Esophagus muscularis mucosa (tissue), 4 donors: ENCODE data around the gene FBXL7. TPM values are rescaled to one million over a fixed set of nuclear protein-coding genes. Genes with fewer than 3 reads are reported as not detected.

ENCODE experiments used
- DNase-seq: peaks from one replicate; pipeline ENCODE4 v3.0.0-alpha.2; 2017; ENCODE audit errors: extremely low spot score
- H3K27ac ChIP-seq, 4 donors: fragments of 200-600 bp; sonication (generic); replicated peaks in 1 of 4; 1 replicate in 3 of 4; 2 replicates in 1 of 4; pipeline ENCODE4 v1.5.1; 2016 to 2019; ENCODE audit warnings: mild to moderate bottlenecking in 1 of 4
- H3K27me3 ChIP-seq, 4 donors: fragments of 200-600 bp; sonication (generic); one replicate each; pipeline versions ENCODE4 v1.5.1 to v1.6.0; 2016 to 2019
- H3K36me3 ChIP-seq, 4 donors: fragments of 200-600 bp; sonication (generic); one replicate each; pipeline ENCODE4 v1.5.1; 2016 to 2019
- H3K4me1 ChIP-seq, 4 donors: fragments of 200-600 bp; sonication (generic); one replicate each; pipeline ENCODE4 v1.5.1; 2016 to 2019
- H3K4me3 ChIP-seq, 4 donors: fragments of 200-600 bp; sonication (generic); 1 replicate in 2 of 4; 2 replicates in 2 of 4; pipeline ENCODE4 v1.5.1; 2016 to 2019; ENCODE audit warnings: mild to moderate bottlenecking in 4 of 4, moderate library complexity in 1 of 4
- H3K9me3 ChIP-seq, 4 donors: fragments of 200-600 bp; sonication (generic); 1 replicate in 3 of 4; 2 replicates in 1 of 4; pipeline ENCODE4 v1.5.1; 2016 to 2019
- EP300 ChIP-seq: sonication (generic); formaldehyde crosslinking; IDR thresholded peaks from one replicate; pipeline ENCODE4 v1.6.1; 2017; ENCODE audit warnings: antibody characterized with exemption
- POLR2A ChIP-seq: fragments of 450-650 bp; IDR thresholded peaks from one replicate; pipeline ENCODE4 v1.6.1; 2017; ENCODE audit warnings: antibody characterized with exemption, moderate library complexity, mild to moderate bottlenecking, low read depth
- POLR2AphosphoS5 ChIP-seq, 2 donors: sonication (generic); formaldehyde crosslinking; IDR thresholded peaks; one replicate each; pipeline ENCODE4 v1.6.1; 2017; ENCODE audit warnings: antibody characterized with exemption in 2 of 2
- WGBS: methylation state at CpG from one replicate; pipeline ENCODE4 v1.1.5; 2018; 5-methylcytosine and 5-hydroxymethylcytosine counted together
- intact Hi-C: fragments of 100-400 bp; cut with DNase I; formaldehyde crosslinking; loops from one replicate; pipeline ENCODE4 v1.15.1; 2023
- total RNA-seq, 4 donors: library from RNA; depleted of rRNA; stranded (reverse); fragments of >200 nt; gene quantifications; one replicate each; pipeline versions ENCODE4 v1.1.0 to v1.2.1, GENCODE V29; 2016
- TF ChIP-seq, protein P1 (sequence below), 3 experiments: fragments of 200-600 bp in 2 of 3; fragments of 450-650 bp in 1 of 3; sonication (generic) in 2 of 3; IDR thresholded peaks; one replicate each; pipeline ENCODE4 v1.5.1; 2017 to 2019; ENCODE audit warnings: antibody characterized with exemption in 3 of 3, mild to moderate bottlenecking in 2 of 3, moderate library complexity in 1 of 3

FBXL7 gene
- total RNA-seq, 4 donors from 2014 or later: 25.7 to 37.7 (median 27.6) TPM

DNA sequence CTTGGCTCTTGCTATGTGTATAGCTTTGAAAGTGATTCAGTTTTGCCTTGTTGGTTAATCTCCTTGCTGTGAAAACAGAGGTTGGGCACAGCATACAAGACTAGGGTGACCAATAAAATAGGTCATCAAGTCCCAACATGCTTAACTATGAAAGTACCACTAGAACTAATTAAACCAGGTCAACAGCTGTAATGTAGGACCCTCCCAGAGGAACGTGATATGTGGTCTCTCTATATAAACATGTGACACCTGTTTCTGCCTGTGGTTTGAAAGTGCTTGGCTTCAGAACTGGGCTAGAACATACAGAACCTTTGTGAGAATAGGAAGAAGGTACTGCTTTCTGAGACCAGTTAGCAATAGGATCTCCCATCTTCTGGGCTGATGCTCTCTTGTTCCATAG lies 297.1 kb downstream of the FBXL7 start:
- peaks cover 23 to 38% (median 27%) of the 10 kb centered on the region in 4 donors for H3K4me1 ChIP-seq
- no peaks in the 10 kb centered on the region for H3K9me3 ChIP-seq
- H3K4me3 ChIP-seq: no peak overlapping the region
- intact Hi-C loops: no loop called here
- no peaks in the 10 kb centered on the region for H3K27me3 ChIP-seq
- WGBS: 91% methylated on average over 1 of the region's 1 CpG
- no peak for DNase-seq
- no peak overlapping the region for H3K27ac ChIP-seq
- H3K36me3 ChIP-seq: no peaks in the 10 kb centered on the region
- TF ChIP-seq POLR2AphosphoS5 (IDR thresholded peaks at IDR 0.05) (no peak), EP300 (no peak), POLR2A (no peak)
- TF ChIP-seq, protein P1, sequence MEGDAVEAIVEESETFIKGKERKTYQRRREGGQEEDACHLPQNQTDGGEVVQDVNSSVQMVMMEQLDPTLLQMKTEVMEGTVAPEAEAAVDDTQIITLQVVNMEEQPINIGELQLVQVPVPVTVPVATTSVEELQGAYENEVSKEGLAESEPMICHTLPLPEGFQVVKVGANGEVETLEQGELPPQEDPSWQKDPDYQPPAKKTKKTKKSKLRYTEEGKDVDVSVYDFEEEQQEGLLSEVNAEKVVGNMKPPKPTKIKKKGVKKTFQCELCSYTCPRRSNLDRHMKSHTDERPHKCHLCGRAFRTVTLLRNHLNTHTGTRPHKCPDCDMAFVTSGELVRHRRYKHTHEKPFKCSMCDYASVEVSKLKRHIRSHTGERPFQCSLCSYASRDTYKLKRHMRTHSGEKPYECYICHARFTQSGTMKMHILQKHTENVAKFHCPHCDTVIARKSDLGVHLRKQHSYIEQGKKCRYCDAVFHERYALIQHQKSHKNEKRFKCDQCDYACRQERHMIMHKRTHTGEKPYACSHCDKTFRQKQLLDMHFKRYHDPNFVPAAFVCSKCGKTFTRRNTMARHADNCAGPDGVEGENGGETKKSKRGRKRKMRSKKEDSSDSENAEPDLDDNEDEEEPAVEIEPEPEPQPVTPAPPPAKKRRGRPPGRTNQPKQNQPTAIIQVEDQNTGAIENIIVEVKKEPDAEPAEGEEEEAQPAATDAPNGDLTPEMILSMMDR (IDR thresholded peaks at IDR 0.05): no peak

GRCh38 chr5:15798006-15798405 lies 298.0 kb downstream of the FBXL7 start:
- TF ChIP-seq EP300: no peak
- TF ChIP-seq POLR2AphosphoS5 (IDR thresholded peaks at IDR 0.05): no peak
- no peak for TF ChIP-seq POLR2A
- TF ChIP-seq, protein P1 (IDR thresholded peaks at IDR 0.05): no peak
- intact Hi-C loops: no loop called here

DNA sequence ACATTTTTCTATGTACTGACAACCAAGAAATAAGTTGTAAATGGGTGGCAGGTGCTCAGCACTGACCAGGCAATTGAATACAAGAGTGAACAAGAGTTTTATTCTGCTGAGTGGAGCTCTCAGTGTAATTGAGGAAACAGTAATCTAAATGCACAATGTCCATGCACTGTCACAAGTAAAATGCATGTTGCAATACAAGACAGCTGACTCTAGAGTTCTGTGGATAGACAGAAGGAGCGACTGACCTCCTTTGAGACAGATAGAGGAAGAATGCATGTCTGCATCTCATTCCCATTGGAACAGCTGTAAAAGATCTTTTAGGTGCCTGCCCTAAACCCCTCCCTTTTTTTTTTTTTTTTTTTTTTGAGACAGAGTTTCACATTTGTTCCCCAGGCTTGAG lies 299.0 kb downstream of the FBXL7 start:
- no peaks in the 10 kb centered on the region for H3K27me3 ChIP-seq
- no peak overlapping the region for H3K4me3 ChIP-seq
- no peak for DNase-seq
- H3K36me3 ChIP-seq: no peaks in the 10 kb centered on the region
- TF ChIP-seq POLR2A (no peak), EP300 (no peak)
- whole genome bisulfite sequencing: 56% methylated on average over 1 of the region's 1 CpG
- no peak overlapping the region for H3K27ac ChIP-seq
- no peaks in the 10 kb centered on the region for H3K9me3 ChIP-seq
- peaks cover 16 to 27% (median 20%) of the 10 kb centered on the region in 4 donors for H3K4me1 ChIP-seq
- intact Hi-C loops: no loop called here

More at GRCh38 chr5:15798006-15798405, 298.0 kb downstream of the FBXL7 start:
- H3K9me3 ChIP-seq: no peaks in the 10 kb centered on the region
- no peak overlapping the region for H3K27ac ChIP-seq
- no peak overlapping the region for H3K4me3 ChIP-seq
- peaks cover 23 to 36% (median 27%) of the 10 kb centered on the region in 4 donors for H3K4me1 ChIP-seq
- H3K36me3 ChIP-seq: no peaks in the 10 kb centered on the region
- H3K27me3 ChIP-seq: no peaks in the 10 kb centered on the region
- WGBS: 49% methylated on average over 3 of the region's 3 CpGs
- DNase-seq: no peak

DNA sequence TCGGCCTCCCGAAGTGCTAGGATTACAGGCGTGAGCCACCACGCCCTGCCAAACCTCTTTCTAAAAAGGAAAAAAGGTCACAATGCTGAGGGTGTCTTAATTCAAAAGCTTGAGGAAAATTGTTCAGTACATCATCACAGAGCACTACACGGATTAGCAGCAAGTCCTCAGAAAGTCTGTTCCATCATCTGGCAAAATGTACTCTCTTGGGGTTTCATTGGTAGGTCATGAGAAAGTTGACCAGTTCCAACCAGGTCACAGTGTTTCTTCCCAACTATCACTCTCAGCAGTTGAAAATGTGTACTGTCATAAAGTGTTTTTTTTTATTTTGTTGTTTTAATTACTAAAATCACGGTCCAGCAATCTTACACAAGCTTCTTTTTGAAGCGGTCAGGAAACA lies 299.6 kb downstream of the FBXL7 start:
- H3K27ac ChIP-seq: no peak overlapping the region
- H3K9me3 ChIP-seq: peaks cover 0 to 4% (median 0%) of the 10 kb centered on the region in 4 donors
- intact Hi-C loops: no loop called here
- H3K36me3 ChIP-seq: no peaks in the 10 kb centered on the region
- H3K4me3 ChIP-seq: no peak overlapping the region
- peaks cover 10 to 21% (median 16%) of the 10 kb centered on the region in 4 donors for H3K4me1 ChIP-seq
- 94% methylated on average over 7 of the region's 7 CpGs for WGBS
- H3K27me3 ChIP-seq: no peaks in the 10 kb centered on the region
- DNase-seq: no peak
- TF ChIP-seq, protein P1 (IDR thresholded peaks at IDR 0.05): no peak
- no peak for TF ChIP-seq POLR2AphosphoS5 (IDR thresholded peaks at IDR 0.05)
- no peak for TF ChIP-seq EP300
- TF ChIP-seq POLR2A: no peak

GRCh38 chr5:15803280-15803679 lies 303.3 kb downstream of the FBXL7 start:
- Histone ChIP-seq H3K4me1 (peaks cover 14 to 17% (median 16%) of the 10 kb centered on the region in 4 donors), H3K36me3 (no peaks in the 10 kb centered on the region), H3K9me3 (peaks cover 0 to 6% (median 0%) of the 10 kb centered on the region in 4 donors), H3K27ac (no peak overlapping the region), H3K4me3 (no peak overlapping the region), H3K27me3 (no peaks in the 10 kb centered on the region)
- DNase-seq: no peak
- intact Hi-C loops: no loop called here
- TF ChIP-seq EP300 (no peak), POLR2A (no peak), POLR2AphosphoS5 (IDR thresholded peaks at IDR 0.05) (no peak)
- TF ChIP-seq, protein P1 (IDR thresholded peaks at IDR 0.05): no peak
- 92% methylated on average over 2 of the region's 2 CpGs for WGBS
